ENCODE data around the gene DLG3. TPM values are rescaled to one million over a fixed set of nuclear protein-coding genes. Genes with fewer than 3 reads are reported as not detected.

Gene DLG3
- total and polyA plus RNA-seq, 12 donors: 5.7 to 13.1 (median 10.4) TPM

DNA sequence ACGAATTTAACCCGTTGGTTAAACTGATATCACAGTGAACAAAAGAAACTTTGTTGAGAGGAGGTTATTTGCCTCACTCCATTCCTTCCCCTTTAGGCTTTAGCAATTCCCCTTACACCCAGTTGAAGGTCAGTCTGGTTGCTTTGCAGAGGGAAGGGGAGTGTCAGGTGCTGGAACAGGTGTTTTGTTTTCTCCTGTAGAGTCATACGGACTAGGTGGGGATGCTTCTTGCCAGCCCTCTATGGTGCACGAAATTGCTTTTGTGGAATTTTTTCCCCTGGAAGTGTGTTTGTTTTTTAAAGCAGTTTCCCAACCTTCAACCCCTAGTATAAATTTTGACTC is 33.1 kb downstream of the DLG3 start:
- Histone ChIP-seq H3K27ac (peak overlapping the region in 8 of 10 donors; percentile 41 to 80 (median 62)), H3K27me3 (peaks cover 0 to 64% (median 0%) of the 10 kb centered on the region in 7 donors), H3K4me1 (peaks cover 2 to 52% (median 27%) of the 10 kb centered on the region in 9 donors), H3K9me3 (no peaks in the 10 kb centered on the region), H3K4me3 (no peak overlapping the region), H3K36me3 (no peaks in the 10 kb centered on the region)
- ATAC-seq (no peak), DNase-seq (no peak)
- intact Hi-C loops (cut with DNase I): loop anchor here in 1 of 10 donors (2.0 kb wide), 1 partner anchor 21 kb away; no protein-coding TSS in a partner anchor
- TF ChIP-seq, protein P1, sequence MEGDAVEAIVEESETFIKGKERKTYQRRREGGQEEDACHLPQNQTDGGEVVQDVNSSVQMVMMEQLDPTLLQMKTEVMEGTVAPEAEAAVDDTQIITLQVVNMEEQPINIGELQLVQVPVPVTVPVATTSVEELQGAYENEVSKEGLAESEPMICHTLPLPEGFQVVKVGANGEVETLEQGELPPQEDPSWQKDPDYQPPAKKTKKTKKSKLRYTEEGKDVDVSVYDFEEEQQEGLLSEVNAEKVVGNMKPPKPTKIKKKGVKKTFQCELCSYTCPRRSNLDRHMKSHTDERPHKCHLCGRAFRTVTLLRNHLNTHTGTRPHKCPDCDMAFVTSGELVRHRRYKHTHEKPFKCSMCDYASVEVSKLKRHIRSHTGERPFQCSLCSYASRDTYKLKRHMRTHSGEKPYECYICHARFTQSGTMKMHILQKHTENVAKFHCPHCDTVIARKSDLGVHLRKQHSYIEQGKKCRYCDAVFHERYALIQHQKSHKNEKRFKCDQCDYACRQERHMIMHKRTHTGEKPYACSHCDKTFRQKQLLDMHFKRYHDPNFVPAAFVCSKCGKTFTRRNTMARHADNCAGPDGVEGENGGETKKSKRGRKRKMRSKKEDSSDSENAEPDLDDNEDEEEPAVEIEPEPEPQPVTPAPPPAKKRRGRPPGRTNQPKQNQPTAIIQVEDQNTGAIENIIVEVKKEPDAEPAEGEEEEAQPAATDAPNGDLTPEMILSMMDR (IDR thresholded peaks at IDR 0.05): no peak
- WGBS, 2 donors: 47 to 51% methylated on average over 4 of the region's 4 CpGs

DNA sequence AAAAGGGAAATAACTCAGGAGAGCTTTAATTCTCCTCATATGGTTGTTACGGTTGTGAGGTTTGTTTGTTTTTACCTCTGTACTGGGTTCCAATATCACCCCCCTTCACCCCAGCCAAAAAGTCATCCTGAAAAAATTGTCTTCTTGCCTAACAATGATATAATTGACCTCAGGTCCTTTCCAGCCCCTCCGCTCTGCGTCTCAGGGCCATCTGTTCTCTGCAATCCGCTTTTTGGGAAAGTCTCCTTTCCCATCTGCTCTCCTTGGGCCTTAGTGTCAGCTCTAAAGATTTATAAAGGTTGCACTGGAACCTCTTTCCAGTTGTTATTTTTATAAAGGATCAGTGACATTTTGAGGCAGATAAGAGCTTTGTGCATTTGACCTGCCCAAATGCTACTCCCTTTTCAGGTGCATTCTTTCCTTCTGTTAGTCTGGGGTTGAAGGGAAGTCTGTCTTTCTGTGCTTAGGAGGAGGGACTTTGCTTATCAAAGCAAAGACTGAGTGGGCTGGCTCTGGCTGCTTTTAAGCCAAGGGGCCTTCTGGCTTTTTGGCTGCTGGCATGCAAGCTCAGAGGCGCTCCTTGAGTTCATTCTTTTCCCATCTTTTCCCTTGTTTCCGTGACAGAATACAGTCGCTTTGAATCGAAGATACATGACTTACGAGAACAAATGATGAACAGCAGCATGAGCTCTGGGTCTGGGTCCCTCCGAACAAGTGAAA is 34.1 kb downstream of the DLG3 start:
- DNase-seq (no peak), ATAC-seq (no peak)
- Histone ChIP-seq H3K27ac (peak overlapping the region in 8 of 10 donors; percentile 54 to 83 (median 78)), H3K36me3 (no peaks in the 10 kb centered on the region), H3K4me1 (peaks cover 2 to 52% (median 27%) of the 10 kb centered on the region in 9 donors), H3K9me3 (no peaks in the 10 kb centered on the region), H3K4me3 (no peak overlapping the region), H3K27me3 (peaks cover 0 to 61% (median 0%) of the 10 kb centered on the region in 7 donors)
- intact Hi-C loops (cut with DNase I): no loop called here
- TF ChIP-seq, protein P1 (IDR thresholded peaks at IDR 0.05): no peak
- WGBS, 2 donors: 65 to 68% methylated on average over 10 of the region's 10 CpGs

DNA sequence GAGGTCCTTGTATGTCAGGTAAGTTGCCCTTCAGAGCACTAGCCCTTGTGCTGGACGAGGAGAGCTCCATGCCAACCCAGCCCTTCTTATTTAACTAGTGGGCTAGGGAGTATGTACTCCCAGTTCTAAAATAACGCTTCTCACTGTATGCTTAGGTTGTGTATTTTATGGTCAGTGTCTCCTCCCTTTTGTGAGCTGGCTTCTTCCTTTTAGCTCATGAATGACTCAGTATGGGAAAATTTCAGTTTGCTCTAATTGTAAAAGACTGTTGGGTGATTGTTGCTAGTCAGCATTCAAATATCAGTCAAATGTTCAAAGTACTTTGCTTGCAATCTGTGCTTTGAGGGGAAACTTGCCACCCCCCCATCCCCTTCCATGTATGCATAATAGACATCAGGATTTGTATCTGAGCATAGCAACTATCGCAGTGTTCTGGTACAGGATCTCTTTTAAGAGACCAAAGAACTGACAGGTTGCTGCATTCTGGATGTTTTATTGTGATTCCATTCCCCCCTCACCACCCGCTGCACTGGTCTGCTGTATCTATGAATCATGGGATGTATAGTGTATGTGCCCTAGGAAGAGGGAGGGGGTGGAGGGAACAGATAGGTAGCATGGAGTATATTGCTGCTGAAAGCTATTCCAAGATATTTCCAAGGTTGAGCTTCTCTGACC is 34.7 kb downstream of the DLG3 start:
- Histone ChIP-seq H3K4me3 (peak overlapping the region in 1 of 10 donors; percentile 30), H3K27me3 (peaks cover 0 to 59% (median 0%) of the 10 kb centered on the region in 7 donors), H3K36me3 (no peaks in the 10 kb centered on the region), H3K9me3 (no peaks in the 10 kb centered on the region), H3K27ac (peak overlapping the region; percentile 54 to 83 (median 78)), H3K4me1 (peaks cover 2 to 52% (median 27%) of the 10 kb centered on the region in 9 donors)
- WGBS, 2 donors: 51 to 60% methylated on average over 4 of the region's 4 CpGs
- TF ChIP-seq, protein P1 (IDR thresholded peaks at IDR 0.05): no peak
- ATAC-seq: peak in 4 of 8 donors; percentile 3 to 34 (median 6)
- intact Hi-C loops (cut with DNase I): no loop called here
- DNase-seq: no peak

DNA sequence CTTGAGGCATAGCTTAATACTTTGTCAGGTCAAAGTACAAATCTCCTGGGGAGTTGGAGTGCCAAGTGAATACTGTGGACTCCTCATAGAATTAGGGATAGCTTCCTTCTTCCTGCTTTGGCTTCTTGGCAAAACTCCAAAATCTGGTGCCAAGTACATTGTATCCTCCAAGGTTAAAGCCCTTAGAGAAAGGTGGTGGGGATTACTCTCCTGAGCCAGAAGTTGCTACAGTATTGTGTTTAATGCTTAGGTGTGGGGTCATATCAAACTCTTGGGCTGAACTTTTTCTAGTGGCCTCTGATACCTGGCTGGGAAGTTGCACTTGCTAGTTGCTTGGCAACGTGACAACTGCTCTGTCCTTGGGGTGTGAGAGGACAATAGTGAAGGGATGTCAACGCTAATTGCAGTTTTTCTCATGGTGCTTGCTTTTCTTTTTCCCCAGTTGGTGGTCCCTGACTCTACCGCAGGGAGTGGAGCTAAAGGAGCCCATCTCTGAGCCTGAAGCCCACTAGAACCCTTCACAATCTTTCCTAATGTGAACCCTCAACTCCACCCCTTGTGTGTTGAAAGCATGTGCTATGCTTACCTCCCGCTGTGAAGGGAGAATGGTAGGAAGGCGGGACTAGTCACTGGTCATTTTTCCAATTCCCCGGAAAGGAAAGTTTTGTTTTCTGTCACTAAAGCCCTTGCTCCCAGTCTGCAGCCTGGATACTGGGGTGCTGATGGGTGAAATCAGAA is 35.5 kb downstream of the DLG3 start:
- ATAC-seq: peak; percentile 28 to 69 (median 44)
- Histone ChIP-seq H3K4me3 (peak overlapping the region in 7 of 10 donors; percentile 10 to 33 (median 30)), H3K27me3 (peaks cover 0 to 54% (median 0%) of the 10 kb centered on the region in 7 donors), H3K4me1 (peaks cover 2 to 52% (median 27%) of the 10 kb centered on the region in 9 donors), H3K9me3 (no peaks in the 10 kb centered on the region), H3K27ac (peak overlapping the region; percentile 54 to 83 (median 78)), H3K36me3 (no peaks in the 10 kb centered on the region)
- intact Hi-C loops (cut with DNase I): loop anchor here in 2 of 10 donors (2.0 kb wide), 1 partner anchor 25 kb away; no protein-coding TSS in a partner anchor
- DNase-seq: peak in 1 of 2 donors; percentile 29
- TF ChIP-seq, protein P1 (IDR thresholded peaks at IDR 0.05): no peak
- 11 to 23% methylated on average over 6 of the region's 6 CpGs for WGBS, 2 donors

All from heart right ventricle (tissue), 16 donors.